NCI-H446 (cell line): ENCODE measurements around the gene COX15.
"Not testable (repeated sequence)": the region's sequence is repeated elsewhere in the genome, so short reads cannot be mapped to it uniquely, and the experiment has no call there.

Experiments used
- DNase-seq, 2 experiments: peaks; one replicate each; lab custom pipeline; 2025; lab: John Stamatoyannopoulos, UW

COX15 gene

DNA sequence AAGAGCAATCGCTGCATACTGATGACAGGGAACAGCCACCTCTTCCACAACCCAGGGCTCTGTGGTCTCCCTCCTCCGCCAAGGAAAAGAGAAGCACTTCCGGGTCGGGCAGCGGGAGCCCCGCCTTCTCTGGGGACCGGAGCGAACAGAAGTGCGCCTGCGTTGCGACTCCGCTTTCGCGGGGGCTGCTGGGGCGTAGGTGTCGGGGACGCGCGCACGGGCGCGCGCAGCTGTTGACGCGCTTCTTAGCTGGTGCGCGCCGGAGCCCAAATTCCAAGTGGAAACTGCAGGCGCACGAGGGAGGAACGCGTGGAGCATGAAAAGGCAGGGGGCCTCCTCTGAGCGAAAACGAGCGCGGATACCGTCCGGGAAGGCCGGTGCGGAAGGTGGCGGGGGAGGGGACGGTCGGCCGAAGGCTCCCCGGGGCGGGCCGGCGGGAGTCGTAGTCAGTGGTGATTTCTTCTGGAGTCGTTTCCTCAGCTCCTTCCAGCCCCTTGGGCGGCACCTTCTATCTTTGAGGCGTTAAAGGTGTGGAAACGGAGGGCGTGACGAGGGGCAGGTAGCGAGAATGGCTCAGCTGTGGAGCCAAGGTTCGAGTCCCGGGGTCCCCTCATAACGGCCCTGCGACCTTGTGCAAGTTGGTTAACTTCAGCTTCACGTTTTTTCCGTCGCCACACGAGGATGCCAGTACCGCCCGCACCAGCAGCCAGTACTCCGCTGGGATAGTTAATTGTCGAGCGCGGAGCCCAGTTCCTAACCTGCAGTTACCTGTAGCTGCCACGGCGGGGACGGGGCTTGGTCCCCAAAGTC is at the start of gene COX15, which contains the start of gene CUTC:
COX15 (minus strand) TSS at position 95 of the 810 bp plus-strand sequence; CDS start at position 17, 78 bp downstream.
CUTC (plus strand) TSS at position 202 of the 810 bp plus-strand sequence; CDS start at position 317, 115 bp downstream.
- peak; percentile 67 to 92 for DNase-seq

DNA sequence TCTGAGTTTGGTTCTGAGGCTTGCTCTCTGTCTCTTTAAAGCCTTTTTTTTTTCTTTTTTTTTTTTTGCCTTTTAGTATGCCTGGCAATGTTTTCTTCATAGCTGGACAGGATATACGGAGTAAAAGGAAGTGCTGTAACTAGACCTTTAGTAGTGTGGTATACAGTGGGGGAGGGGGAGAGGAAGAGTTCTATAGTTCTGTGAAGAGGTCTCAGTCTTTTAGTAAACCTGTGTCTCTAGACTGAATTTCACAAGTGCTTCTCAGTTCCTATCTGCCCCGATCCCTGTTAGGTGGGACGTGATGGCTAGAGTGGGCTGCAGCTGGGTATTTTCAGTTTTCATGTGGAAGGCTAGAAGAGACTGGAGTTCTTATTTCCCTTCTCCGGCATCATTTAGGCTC is 47.4 kb upstream of the COX15 start:
- no peak for DNase-seq

DNA sequence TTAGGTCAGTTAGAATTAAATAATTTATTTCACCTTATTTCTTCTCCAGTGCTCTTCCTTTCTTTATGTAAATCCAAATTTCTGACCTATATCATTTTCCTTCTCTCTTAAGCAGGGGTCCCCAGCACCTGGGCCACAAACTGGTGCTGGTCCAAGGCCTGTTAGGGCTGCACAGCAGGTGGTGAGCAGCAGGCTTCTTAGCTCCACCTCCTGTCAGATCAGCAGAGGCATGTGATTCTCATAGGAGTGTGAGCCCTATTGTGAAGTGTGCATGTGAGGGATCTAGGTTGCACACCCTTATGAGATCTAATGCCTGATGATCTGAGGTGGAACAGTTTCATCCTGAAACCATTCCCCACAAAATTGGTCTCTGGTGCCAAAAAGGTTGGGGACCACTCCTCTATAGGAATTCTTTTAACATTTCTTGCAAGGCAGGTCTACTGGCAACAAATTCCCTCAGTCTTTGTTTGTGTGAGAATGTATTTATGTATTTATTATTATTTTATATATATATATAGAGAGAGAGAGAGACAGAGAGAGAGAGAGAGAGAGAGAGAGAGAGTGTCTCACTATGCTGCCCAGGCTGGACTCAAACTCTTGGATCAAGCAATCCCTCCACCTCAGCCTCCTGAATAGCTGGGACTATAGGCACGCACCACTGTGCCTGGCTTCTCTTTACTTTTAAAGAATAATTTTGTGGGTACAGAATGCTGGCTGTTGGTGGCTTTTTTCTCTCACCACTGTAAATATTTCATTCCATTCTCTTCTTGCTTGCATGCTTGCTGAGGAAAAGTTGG is 46.2 kb upstream of the COX15 start:
- no peak for DNase-seq

DNA sequence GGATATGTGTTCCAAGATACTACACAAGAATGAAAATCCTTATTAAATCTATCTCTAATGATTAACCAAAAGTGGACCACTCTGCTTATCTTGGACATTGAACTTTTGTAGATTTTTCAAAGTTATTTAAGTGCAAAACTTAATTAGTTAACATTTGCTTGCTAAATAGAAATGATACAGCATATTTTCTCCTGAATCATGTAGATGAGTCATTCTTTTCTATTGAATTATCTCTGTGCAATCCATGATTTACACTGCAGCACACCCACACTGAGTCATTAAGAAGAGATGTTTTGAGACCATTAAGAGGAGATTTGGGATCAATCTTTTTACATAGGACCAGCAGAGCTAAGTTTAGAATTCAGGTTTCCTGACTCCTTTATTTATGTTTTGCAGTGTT is 43.9 kb upstream of the COX15 start:
- DNase-seq: no peak

DNA sequence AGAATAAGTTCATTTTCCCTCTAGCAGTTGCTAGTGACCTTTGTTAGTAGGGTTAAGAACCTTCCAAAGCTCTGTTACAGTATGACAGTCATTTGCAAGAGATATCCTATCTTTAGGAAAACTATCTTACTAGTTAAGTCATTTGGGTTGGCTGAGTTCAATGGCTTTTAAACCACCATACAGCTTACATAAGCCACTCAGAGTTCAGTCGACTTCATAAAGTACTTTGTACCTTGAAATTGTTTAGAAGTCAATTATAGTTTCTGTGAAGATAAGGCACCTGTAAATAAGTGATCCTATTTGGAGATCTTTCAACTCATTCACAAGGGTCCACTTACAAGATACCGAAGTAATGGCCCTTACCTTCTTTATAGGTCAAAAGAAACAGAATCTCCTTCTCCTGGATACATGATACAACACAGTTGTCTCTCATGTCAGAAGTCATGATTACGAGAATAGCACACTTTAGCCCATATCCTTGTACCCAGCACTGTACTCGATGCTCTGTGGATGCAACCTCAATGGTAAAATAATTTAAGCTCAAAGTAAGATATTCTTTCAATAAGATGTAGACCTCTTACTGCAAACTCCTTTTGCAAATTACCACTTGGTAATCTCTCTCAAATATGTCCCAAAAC is 38.6 kb upstream of the COX15 start:
- no peak for DNase-seq

DNA sequence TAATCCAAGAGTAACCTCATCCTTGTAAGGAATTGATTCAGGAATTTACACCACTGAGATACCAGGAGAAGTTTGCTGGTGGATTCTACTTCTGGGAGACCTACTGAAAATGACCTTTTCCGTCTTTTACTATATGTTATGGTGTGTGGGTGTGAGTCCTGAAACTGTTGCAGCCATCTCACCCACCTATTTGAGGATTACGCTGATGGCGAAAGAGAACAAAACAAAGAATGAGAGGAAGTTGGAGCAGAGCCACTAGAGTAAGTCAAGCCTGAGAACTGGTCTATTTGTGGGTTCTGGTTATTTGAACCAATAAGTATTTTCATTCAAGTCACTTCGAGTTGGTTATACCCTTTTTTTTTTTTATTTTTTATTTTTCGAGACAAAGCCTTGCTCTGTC is 37.8 kb upstream of the COX15 start:
- DNase-seq: no peak

DNA sequence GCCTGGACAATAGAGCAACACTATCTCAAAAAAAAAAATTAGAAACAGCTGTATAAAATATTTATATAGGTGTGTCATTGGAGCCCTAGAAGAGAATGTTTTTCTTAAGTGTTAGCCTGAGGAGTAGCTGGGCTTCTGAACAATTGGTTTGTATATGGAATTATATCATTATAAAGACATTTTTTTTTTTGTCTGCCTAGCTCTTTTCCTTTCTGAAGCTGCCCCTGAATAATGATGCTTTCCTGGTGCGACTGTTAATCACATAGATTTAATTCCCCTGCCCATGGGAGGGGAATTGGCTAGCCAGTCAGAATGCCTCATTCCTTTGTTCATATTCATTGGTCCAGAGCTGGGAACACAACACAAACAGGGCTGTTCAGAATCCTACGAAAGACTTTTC is 36.6 kb upstream of the COX15 start:
- no peak for DNase-seq

DNA sequence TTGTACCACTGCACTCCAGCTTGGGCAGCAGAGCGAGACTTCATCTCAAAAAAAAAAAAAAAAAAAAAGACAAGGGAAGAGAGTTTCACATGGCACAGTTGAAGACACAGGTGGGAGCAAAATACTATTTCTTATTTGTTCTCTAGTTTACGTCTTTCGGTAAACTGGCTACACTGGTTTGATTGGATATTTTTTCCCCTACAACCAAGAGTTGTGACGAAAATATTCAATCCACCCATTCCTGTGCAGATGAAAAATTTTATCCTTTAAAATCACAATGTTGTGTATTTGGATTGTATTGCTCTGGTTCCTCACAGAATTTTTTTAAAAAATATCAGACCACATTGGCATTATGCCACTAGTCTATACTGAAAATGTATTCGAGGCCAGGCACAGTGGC is 36.0 kb upstream of the COX15 start:
- DNase-seq: no peak

DNA sequence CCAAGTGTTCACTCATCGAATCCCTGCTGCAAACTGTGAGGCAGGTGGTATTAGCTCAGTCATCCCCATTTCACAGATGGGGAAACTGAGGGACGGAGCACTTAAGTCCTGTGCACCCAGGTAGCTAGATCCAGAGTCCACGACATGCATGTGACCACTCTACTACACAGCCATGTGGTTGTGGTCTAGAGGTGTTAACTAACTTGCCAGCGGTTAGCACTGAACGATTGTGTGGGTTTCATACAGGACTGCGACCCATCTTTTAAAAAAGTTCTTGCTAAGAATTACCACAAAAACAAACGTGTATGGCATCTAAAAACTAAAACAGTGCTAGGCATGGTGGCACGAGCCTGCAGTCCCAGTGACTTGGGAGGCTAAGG is 34.4 kb upstream of the COX15 start:
- DNase-seq: no peak

DNA sequence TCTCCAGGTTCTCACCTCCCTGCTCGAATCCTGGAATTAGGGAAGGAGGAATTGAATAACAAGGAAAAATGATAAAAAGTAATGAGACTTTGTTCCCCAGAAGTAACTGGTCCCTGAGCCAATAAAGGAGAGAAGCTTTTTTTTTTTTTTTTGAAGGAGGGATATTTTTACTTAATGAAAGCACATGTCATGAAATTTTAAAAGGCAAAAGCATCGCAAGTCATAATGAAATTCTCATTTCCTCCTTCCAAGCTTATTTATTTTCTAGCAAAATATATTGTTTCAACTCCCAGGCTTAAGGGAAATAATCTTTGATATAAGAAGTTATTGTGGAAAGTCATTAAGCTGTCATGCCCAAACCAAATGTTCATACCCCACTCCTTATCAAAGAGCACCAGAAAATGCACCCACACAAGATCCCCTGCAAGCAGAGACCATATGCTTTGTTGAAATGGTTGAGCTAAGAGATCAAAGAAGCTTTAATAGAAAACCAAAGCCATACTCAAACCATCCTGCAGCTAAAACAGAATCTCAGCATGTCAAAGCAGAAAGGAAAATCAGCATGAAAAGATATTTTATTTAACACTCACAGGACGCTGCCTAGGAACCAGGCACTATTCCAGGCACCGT is 33.9 kb upstream of the COX15 start:
- DNase-seq: no peak

DNA sequence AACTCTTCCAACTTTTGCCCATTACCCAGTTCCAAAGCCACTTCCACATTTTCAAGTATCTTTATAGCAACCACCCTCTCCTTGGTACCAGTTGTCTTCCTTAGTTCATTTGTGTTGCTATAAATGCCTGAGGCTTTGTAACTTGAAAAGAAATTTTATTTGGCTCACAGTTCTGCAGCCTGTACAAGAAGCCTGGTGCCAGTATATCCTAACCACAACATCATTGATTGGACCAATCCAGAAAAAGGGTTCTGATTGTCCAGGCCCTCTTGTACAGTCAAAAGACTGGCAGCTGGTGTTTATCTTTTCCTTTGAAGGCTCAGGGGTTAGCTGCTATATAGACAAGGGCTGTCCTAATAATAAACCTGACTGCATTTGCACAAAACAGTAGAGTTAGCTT is 29.4 kb upstream of the COX15 start:
- no peak for DNase-seq

DNA sequence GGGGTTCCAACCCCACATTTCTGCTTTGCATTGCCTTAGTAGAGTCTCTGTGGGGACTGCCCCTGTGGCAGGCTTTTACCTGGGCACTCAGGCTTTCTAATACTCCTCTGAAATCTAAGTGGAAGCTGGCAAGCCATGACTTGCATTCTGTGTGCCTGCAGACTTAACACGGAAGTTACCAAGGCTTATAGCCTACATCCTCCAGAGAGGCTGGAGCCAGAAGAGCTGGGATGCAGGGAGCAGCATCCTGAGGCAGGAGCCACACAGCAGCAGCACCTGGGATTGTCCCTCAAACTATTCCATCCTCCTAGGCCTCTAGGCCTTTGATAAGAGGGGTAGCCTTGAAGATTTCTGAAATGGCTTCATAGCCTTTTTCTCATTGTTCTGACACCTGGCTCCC is 28.4 kb upstream of the COX15 start:
- no peak for DNase-seq

DNA sequence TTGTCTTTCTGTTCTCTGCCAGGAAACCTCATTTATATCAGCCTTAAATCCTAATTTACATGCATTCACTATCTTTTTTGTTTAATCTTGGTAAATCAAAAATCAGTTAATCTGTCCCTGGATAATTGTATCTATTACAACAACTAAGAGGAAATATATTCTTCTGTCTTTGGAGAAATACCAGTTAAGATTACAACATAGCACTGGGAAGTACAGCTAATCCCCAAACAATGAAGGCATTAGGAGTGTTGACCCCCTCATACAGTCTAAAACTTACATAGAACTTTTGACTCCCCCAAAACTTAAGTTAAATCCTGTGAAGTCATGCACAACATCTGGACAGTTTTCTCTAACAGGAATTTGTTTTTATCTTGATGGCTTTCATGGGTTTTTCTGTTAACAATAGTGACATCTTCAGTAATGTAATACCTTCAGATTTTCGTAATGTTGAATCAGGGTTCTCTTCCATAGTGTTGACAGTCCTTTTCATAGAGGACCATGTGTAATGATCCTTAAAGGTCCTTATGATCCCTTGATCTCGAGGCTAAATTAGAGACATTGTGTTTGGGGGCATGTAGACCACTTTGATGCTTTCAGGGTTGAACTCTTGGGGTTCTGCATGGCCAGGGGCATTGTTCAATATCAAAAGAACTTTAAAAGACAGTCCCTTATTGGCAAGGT is 26.4 kb upstream of the COX15 start:
- no peak for DNase-seq

DNA sequence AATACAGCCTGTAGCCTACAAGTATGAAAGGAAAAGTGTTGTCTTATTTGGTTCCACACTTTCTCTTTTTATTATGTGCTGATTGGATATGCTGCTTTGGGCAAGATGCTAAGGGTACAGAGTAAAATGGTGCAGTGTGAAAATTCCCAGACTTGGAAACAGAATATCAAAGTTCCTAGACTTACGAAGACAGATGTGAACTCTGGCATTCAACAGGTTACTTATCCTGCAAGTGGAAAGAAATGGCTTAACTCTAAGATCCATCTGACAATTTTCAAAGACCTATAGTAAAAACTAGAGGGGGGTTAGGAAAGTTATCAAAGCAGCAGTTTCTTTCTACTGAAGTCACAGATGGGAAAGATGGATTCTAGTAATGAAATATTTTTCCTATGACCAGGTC is 24.2 kb upstream of the COX15 start:
- DNase-seq: no peak

DNA sequence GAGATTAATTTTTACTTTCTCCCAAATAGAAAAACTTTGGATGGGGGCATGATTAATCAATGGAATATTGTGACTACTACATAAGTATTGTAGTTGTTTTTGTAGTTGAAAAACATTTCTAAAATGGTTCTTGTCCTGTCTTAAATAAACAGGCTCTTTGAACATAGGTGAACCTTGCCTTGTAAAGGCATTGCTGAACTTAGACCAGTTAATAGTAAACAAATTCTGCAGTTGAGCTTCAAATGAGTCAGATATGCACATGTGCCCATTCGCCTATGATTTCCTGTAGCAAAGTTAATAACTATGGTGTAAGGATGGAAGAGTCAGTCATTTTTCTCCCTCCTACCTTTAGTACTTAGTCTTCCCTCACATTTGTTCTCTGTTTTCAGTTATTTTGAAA is 22.7 kb upstream of the COX15 start:
- no peak for DNase-seq

DNA sequence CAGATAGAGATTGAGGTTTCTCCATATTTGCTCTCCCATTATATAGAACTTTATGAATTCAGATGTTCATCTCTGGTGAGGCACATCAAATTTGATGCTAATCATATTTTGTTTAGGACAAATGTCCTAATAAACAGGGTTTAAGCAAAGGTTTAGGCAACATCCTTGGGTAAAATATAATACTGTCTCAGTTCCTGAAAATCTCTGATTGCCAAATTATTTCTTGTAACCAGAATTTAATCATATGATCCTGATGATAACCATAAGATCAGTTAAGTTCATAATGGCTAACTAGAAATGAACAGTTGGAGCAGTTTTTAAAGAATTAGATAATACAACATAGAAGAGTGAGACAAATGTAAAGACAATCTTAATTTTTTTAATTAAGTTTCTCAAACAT is 18.7 kb upstream of the COX15 start:
- no peak for DNase-seq

DNA sequence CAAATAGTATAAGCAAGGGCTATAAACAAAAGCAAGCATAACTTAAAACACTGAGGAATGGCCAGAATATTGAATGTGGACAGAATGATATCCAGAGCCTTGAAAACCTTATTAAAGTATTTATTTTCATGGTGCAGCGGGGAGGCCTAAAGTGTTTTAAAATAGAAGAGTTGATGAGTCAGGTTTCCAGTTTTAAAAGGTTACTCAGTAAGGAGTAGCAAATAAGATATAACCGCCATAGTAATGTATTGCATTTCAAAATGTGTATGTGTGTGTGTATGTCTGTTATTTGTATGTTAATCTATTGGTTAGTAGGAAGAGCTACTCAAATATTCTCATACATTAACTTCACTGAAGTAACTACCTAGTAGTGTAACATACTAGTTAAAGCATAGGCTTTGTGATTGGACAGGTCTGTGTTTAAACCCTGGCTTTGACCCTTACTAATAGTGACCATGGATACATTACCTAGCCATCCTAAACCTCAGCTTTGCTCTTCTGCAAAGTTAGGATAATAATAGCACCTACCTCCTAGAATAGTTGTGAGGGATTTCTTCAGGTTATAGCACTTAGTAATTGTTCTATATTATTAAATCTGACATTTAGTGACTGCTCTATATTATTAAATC is 17.0 kb upstream of the COX15 start:
- no peak for DNase-seq

DNA sequence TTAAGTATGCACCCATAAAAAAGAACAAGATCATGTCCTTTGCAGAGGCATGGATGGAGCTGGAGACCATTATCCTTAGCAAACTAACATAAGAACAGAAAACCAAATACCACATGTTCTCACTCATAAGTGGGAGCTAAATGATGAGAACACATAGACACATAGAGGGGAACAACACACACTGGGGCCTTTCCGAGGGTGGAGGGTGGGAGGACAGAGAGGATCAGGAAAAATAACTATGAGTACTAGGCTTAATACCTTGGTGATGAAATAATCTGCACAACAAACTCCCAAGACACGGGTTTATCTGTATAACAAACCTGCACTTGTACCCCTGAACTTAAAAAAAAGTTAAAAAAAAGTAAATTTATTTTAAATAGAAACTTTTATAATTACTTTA is 14.2 kb upstream of the COX15 start:
- not testable (repeated sequence) for DNase-seq

DNA sequence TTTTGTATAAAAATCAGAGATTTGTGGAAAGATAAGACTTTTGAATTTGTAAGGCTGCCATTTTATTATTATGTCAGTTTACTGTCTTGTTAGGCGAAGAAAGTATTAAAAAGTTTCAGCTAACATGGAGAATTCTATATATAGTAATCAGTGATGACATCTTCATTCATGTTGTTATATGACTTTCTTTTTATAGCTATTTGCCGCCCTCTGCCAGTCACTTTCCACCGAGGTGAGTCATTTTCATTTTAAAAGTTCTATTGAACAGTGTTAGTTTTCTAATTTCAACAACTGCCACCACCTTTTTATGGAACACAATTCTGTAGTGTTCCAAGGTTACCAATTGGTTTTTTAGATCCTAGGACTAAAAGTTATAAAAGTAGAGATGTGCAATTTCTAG is 11.9 kb upstream of the COX15 start:
- no peak for DNase-seq

DNA sequence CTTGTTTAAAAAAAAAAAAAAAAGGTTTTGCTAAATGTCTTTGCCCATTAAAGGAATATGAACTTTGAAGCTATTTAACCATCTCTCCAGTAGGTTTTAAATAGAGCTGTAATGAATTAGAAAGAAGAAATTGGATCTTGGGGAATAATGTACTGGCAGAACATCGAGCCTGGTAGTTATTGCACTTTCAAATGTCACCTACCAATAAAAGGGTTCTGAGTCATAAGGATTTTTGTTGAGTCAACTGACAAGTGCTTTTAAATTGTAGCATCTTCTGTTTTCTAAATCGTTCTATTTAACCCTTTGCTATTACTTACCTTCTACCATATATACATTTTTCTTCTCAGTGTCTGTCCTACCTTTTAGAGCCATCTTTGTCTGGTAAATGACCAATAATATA is 10.8 kb upstream of the COX15 start:
- no peak for DNase-seq

DNA sequence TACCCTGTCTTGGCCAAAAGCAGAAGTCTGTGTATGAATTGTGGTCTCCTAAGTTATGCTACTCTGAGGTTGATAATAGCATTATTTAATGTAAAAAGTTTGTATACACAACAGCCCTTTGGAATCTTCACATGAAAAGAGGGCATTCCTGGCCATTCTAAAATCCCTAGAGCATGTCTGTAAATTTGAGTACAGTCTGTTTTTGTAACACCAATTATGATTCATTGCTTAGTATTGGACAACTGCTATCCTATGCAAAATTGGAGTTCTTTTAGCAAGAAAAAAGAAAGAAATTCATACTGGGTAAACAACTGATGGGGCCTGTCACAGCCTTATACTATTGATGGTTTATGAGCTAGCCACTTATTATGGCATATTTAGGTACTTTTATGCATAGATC is 10.3 kb upstream of the COX15 start:
- DNase-seq: no peak
